ENCODE results near the gene CCDC27.

Gene CCDC27

DNA sequence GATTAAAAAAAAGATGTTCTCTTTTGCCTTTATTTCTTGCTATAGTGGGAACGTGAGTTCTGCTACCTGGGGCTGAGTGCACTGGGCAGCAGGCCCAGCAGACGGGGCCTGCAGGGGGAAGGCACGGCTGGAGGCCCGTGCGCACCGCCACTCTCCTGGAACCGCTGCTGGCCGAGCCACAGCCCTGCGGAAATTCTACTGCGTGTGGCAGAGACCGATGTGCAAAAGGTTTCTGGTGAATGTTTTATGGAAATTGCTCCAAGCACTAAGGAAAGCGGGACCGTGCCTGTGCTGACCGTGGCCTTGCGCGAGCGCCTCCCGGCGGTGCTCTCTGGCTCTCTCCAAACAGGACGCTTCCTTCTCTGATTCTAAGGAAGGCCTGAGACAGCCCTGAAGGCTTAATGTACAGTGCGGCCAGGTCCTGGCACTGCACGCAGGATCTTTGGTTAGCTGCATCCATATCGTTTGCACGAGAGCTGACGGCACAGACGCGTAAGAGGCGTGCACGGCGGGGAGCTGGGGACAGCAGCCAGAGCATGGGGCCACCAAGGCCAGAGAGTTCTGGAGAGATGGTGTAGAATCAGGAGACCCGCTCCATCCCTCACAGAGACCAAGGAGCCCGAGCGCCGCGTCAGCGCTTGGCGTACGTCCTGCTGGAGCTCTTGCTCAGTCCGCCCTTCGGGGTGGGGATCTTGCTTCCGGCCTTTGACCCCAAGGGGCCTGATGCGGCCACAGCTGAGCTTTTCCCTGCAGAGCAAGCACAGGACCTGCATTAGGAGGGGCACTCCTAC, 62.7 kb downstream of the CCDC27 start:
- no peak for DNase-seq (ENCODE audit: low read depth)
- no peak overlapping the region for H3K4me3 ChIP-seq (ENCODE audit: control insufficient read depth, low read depth, low read length)
- TF ChIP-seq CTCF (conservative IDR thresholded peaks at IDR 0.05; ENCODE audit: control insufficient read depth, insufficient read depth, low read depth, low read length): no peak

- no peak overlapping the region for H3K4me3 ChIP-seq (ENCODE audit: control insufficient read depth, low read depth, low read length)
- DNase-seq (ENCODE audit: low read depth): no peak
- TF ChIP-seq CTCF (conservative IDR thresholded peaks at IDR 0.05; ENCODE audit: control insufficient read depth, insufficient read depth, low read depth, low read length): no peak
Observed at GRCh38 chr1:3816331-3817137, 64.3 kb downstream of the CCDC27 start.

GRCh38 chr1:3817138-3817740, 65.0 kb downstream of the CCDC27 start:
- no peak for TF ChIP-seq CTCF (conservative IDR thresholded peaks at IDR 0.05; ENCODE audit: control insufficient read depth, insufficient read depth, low read depth, low read length)
- no peak overlapping the region for H3K4me3 ChIP-seq (ENCODE audit: control insufficient read depth, low read depth, low read length)
- no peak for DNase-seq (ENCODE audit: low read depth)

GRCh38 chr1:3817821-3818597, 65.8 kb downstream of the CCDC27 start:
- no peak for DNase-seq (ENCODE audit: low read depth)
- H3K4me3 ChIP-seq (ENCODE audit: control insufficient read depth, low read depth, low read length): no peak overlapping the region
- TF ChIP-seq CTCF (conservative IDR thresholded peaks at IDR 0.05; ENCODE audit: control insufficient read depth, insufficient read depth, low read depth, low read length): no peak

DNA sequence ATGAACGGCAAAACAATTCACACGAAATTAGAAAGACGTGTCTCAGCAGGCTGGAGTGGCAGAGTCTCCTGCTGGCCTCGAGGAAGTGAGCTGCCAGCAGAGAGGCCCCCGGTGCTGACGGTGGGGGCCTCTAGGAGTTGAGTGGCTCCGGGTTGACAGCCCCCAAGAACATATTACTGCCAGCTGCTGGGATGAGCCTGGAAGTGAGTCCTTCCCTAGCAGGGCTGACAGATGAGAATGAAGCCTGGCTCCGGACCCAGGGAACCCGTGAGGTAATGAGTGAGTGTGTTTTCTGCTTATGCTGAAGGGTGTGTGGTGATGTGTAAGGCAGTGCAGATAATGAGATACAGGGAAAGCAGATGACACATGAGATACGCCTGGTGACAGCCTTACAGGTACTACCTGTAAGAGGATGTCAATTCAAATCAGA, 67.5 kb downstream of the CCDC27 start:
- no peak overlapping the region for H3K4me3 ChIP-seq (ENCODE audit: control insufficient read depth, low read depth, low read length)
- no peak for TF ChIP-seq CTCF (conservative IDR thresholded peaks at IDR 0.05; ENCODE audit: control insufficient read depth, insufficient read depth, low read depth, low read length)
- no peak for DNase-seq (ENCODE audit: low read depth)

- no peak overlapping the region for H3K4me3 ChIP-seq (ENCODE audit: control insufficient read depth, low read depth, low read length)
- TF ChIP-seq CTCF (conservative IDR thresholded peaks at IDR 0.05; ENCODE audit: control insufficient read depth, insufficient read depth, low read depth, low read length): no peak
- DNase-seq (ENCODE audit: low read depth): no peak
Observed at GRCh38 chr1:3820316-3820715, 68.1 kb downstream of the CCDC27 start.
